ENCODE data around the gene TPRA1. TPM values are rescaled to one million over a fixed set of nuclear protein-coding genes. Genes with fewer than 3 reads are reported as not detected.

Gene TPRA1
- total RNA-seq, 1 donor from 2014 or later, result 24.6 TPM

DNA sequence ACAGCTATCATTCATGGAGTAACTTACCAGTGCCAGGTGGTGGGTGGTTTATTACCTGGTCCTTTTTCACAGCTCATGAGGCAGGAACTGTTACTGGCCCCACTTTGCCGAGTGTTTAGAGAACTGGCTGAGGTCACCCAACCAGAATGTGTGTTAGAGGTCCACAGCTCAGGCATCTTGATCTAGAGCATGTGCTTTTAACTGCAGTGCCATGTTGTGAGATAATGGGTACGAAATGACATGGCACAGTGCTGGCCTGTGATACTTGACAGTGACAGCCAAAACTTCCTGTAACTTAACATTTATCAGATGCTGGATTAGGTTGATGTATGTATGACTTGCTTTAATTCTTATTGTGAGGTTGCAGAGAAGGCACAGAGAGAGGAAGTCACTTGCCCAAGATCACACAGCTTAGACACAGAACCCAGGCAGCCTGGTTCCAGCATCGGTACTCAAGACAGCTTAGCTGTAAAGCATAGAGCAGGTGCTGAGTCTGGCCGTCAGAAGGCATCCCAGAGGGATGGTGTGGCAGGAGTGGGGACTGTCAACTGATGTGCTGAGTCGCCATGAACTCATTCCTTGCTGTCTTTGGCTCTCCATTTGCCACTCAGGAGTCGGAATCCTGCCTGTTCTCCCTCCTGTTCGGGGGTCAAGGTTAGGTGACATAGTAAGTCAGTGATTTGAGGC is 17.3 kb upstream of the TPRA1 start:
- H3K9me3 ChIP-seq (ENCODE audit: insufficient read depth, low read depth, low read length), result no peaks in the 10 kb centered on the region
- Mint-ChIP-seq H3K27me3 (ENCODE audit: low read depth, unreplicated experiment) (no peaks in the 10 kb centered on the region), H3K27ac (ENCODE audit: unreplicated experiment) (no peak overlapping the region), H3K4me1 (ENCODE audit: low read depth, unreplicated experiment) (peaks cover 13% of the 10 kb centered on the region), H3K36me3 (ENCODE audit: low read depth, unreplicated experiment) (peaks cover 32% of the 10 kb centered on the region), H3K4me3 (ENCODE audit: unreplicated experiment) (no peak overlapping the region), H3K9me3 (ENCODE audit: unreplicated experiment) (peaks cover 2% of the 10 kb centered on the region)
- FAIRE-seq (no peak), DNase-seq (ENCODE audit: low read depth) (no peak)
- H4K20me1 ChIP-seq (ENCODE audit: insufficient read depth, low read length), result no peaks in the 10 kb centered on the region
- no peaks in the 10 kb centered on the region for H3K27me3 ChIP-seq (ENCODE audit: insufficient read depth, low read length)
- H3K27ac ChIP-seq (ENCODE audit: low read depth, low read length), result no peak overlapping the region
- peaks cover 17% of the 10 kb centered on the region for H3K36me3 ChIP-seq (ENCODE audit: insufficient read depth, low read length)
- no peak overlapping the region for H2AFZ ChIP-seq (ENCODE audit: low read depth, low read length)
- no peak overlapping the region for H3K4me2 ChIP-seq (ENCODE audit: low read length)
- TF ChIP-seq EZH2 (IDR thresholded peaks at IDR 0.05; ENCODE audit: insufficient read depth, low read length), result no peak
- TF ChIP-seq, protein P1, sequence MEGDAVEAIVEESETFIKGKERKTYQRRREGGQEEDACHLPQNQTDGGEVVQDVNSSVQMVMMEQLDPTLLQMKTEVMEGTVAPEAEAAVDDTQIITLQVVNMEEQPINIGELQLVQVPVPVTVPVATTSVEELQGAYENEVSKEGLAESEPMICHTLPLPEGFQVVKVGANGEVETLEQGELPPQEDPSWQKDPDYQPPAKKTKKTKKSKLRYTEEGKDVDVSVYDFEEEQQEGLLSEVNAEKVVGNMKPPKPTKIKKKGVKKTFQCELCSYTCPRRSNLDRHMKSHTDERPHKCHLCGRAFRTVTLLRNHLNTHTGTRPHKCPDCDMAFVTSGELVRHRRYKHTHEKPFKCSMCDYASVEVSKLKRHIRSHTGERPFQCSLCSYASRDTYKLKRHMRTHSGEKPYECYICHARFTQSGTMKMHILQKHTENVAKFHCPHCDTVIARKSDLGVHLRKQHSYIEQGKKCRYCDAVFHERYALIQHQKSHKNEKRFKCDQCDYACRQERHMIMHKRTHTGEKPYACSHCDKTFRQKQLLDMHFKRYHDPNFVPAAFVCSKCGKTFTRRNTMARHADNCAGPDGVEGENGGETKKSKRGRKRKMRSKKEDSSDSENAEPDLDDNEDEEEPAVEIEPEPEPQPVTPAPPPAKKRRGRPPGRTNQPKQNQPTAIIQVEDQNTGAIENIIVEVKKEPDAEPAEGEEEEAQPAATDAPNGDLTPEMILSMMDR (IDR thresholded peaks at IDR 0.05; ENCODE audit: insufficient read depth, low read depth, low read length), result no peak
- H3K79me2 ChIP-seq (ENCODE audit: insufficient read depth, low read length), result no peaks in the 10 kb centered on the region
- H3K4me1 ChIP-seq (ENCODE audit: insufficient read depth, low read length), result peaks cover 12% of the 10 kb centered on the region
- no peak overlapping the region for H3K4me3 ChIP-seq (ENCODE audit: insufficient read depth, low read depth, low read length)
- H3K9ac ChIP-seq (ENCODE audit: low read length), result no peak overlapping the region

DNA sequence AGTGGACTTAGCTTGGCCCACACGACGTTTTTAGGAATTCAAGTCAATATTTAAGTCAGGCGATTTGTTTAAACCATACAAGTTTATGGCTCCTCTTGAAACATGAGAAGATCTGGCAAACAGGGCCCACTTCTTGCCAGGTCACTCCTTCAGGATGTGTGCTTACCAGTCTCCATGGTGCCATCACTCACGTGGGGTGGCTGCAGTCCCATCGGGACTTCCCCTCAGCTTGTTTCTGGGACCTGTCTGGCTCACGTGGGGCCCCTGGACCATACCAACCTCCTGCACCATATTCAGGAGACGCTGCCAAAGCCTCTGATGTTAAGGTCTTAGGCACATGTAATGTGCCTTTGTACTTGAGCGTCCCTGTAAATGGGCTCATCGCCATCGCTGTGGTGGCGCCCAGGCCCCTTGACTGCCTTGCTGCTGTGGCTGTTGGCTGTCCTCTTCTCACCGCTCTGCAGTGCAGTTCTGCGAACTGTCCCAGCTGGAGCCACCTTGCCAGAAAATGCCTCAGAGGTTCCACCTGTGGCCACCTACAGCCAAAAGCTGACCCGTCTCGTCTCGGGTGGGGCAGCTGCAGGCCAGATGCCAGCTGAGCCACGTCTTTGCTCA is 16.6 kb upstream of the TPRA1 start:
- H3K27me3 Mint-ChIP-seq (ENCODE audit: low read depth, unreplicated experiment), result no peaks in the 10 kb centered on the region
- H3K9ac ChIP-seq (ENCODE audit: low read length), result no peak overlapping the region
- no peak for DNase-seq (ENCODE audit: low read depth)
- peaks cover 9% of the 10 kb centered on the region for H3K4me1 Mint-ChIP-seq (ENCODE audit: low read depth, unreplicated experiment)
- peaks cover 32% of the 10 kb centered on the region for H3K36me3 Mint-ChIP-seq (ENCODE audit: low read depth, unreplicated experiment)
- no peak overlapping the region for H3K27ac Mint-ChIP-seq (ENCODE audit: unreplicated experiment)
- no peak for FAIRE-seq
- H3K4me3 ChIP-seq (ENCODE audit: insufficient read depth, low read depth, low read length), result no peak overlapping the region
- no peak for TF ChIP-seq EZH2 (IDR thresholded peaks at IDR 0.05; ENCODE audit: insufficient read depth, low read length)
- TF ChIP-seq, protein P1 (IDR thresholded peaks at IDR 0.05; ENCODE audit: insufficient read depth, low read depth, low read length), result no peak
- H4K20me1 ChIP-seq (ENCODE audit: insufficient read depth, low read length), result no peaks in the 10 kb centered on the region
- H3K36me3 ChIP-seq (ENCODE audit: insufficient read depth, low read length), result peaks cover 20% of the 10 kb centered on the region
- no peaks in the 10 kb centered on the region for H3K27me3 ChIP-seq (ENCODE audit: insufficient read depth, low read length)
- H3K79me2 ChIP-seq (ENCODE audit: insufficient read depth, low read length), result no peaks in the 10 kb centered on the region
- H2AFZ ChIP-seq (ENCODE audit: low read depth, low read length), result no peak overlapping the region
- no peak overlapping the region for H3K4me3 Mint-ChIP-seq (ENCODE audit: unreplicated experiment)
- no peak overlapping the region for H3K4me2 ChIP-seq (ENCODE audit: low read length)
- H3K9me3 Mint-ChIP-seq (ENCODE audit: unreplicated experiment), result peaks cover 2% of the 10 kb centered on the region
- H3K27ac ChIP-seq (ENCODE audit: low read depth, low read length), result no peak overlapping the region
- H3K9me3 ChIP-seq (ENCODE audit: insufficient read depth, low read depth, low read length), result no peaks in the 10 kb centered on the region
- H3K4me1 ChIP-seq (ENCODE audit: insufficient read depth, low read length), result peaks cover 5% of the 10 kb centered on the region

Data from astrocyte (in vitro differentiated cells and primary cell).